H1 (cell line): ENCODE measurements around the gene AGBL4. TPM values are rescaled to one million over a fixed set of nuclear protein-coding genes. Genes with fewer than 3 reads are reported as not detected.

Experiments used
- CTCF ChIA-PET: fragments of 300-600 bp; sonication (Branson Sonifier 250); formaldehyde crosslinking; loops from one replicate; lab custom pipeline; 2021; ENCODE audit not compliant: partially characterized antibody; lab: Charles Lee
- POLR2A ChIA-PET: fragments of 300-600 bp; sonication (Branson Sonifier 250); formaldehyde crosslinking; loops from one replicate; lab custom pipeline; 2021; ENCODE audit warnings: inconsistent platforms; ENCODE audit not compliant: partially characterized antibody; lab: Charles Lee
- DNase-seq, 2 experiments: peaks; one replicate each; pipeline versions ENCODE4 v3.0.0 to v3.0.0-alpha.2; 2010 to 2022; ENCODE audit warnings: low spot score in 2 of 2, low read depth in 1 of 2, mixed read lengths in 1 of 2
- FAIRE-seq: peaks from 2 replicates; lab custom pipeline; 2011; peaks lifted over from hg19 to GRCh38; lab: Jason Lieb, UNC
- H2AFZ ChIP-seq: 2 replicates; pipeline ENCODE4 v1.8.1; 2012; ENCODE audit warnings: low read length, inconsistent platforms
- H2AK5ac ChIP-seq: 2 replicates; pipeline ENCODE4 v1.6.1; 2013; ENCODE audit warnings: low read depth, low read length
- H2BK120ac ChIP-seq: replicated peaks from 2 replicates; pipeline ENCODE3; 2013; ENCODE audit warnings: low read depth, low read length, inconsistent platforms
- H2BK12ac ChIP-seq: 2 replicates; pipeline ENCODE4 v1.6.1; 2013; ENCODE audit warnings: low read depth, low read length
- H2BK15ac ChIP-seq: 2 replicates; pipeline ENCODE4 v1.6.1; 2013; ENCODE audit warnings: low read length
- H2BK20ac ChIP-seq: 2 replicates; pipeline ENCODE4 v1.6.1; 2013; ENCODE audit warnings: low read length
- H2BK5ac ChIP-seq: 2 replicates; pipeline ENCODE4 v1.6.1; 2013; ENCODE audit warnings: low read depth, low read length
- H3K14ac ChIP-seq: 2 replicates; pipeline ENCODE4 v1.6.1; 2013; ENCODE audit warnings: inconsistent platforms; ENCODE audit not compliant: insufficient read length
- H3K18ac ChIP-seq: 2 replicates; pipeline ENCODE4 v1.6.1; 2013; ENCODE audit warnings: low read length; ENCODE audit errors: extremely low read depth
- H3K23ac ChIP-seq: 2 replicates; pipeline ENCODE4 v1.6.1; 2013; ENCODE audit warnings: inconsistent platforms; ENCODE audit not compliant: insufficient read length
- H3K23me2 ChIP-seq: 2 replicates; pipeline ENCODE4 v1.6.1; 2013; ENCODE audit warnings: low read depth, low read length
- H3K27ac ChIP-seq: 2 replicates; pipeline ENCODE4 v1.6.1; 2011; ENCODE audit warnings: low read depth, low read length, inconsistent platforms
- H3K27me3 ChIP-seq, 4 experiments: replicated peaks in 1 of 4; 1 replicate in 1 of 4; 2 replicates in 3 of 4; pipeline versions ENCODE4 v1.6.1 to v1.8.1; 2011 to 2013; ENCODE audit warnings: low read length in 3 of 4, mild to moderate bottlenecking in 3 of 4, inconsistent platforms in 2 of 4, mixed read lengths in 2 of 4, moderate library complexity in 1 of 4; ENCODE audit not compliant: control insufficient read depth in 3 of 4, insufficient read depth in 3 of 4; ENCODE audit errors: extremely low read depth in 1 of 4
- H3K36me3 ChIP-seq, 4 experiments: 2 replicates each; pipeline versions ENCODE4 v1.6.1 to v1.8.1; 2011 to 2013; ENCODE audit warnings: mild to moderate bottlenecking in 4 of 4, low read length in 3 of 4, moderate library complexity in 2 of 4, control low read depth in 1 of 4, inconsistent platforms in 1 of 4; ENCODE audit not compliant: insufficient read depth in 4 of 4, control insufficient read depth in 2 of 4
- H3K4ac ChIP-seq: replicated peaks from 2 replicates; pipeline ENCODE3; 2013; ENCODE audit warnings: low read length, low read depth, mixed read lengths, inconsistent platforms; ENCODE audit not compliant: insufficient read length
- H3K4me1 ChIP-seq, 4 experiments: replicated peaks in 1 of 4; 1 replicate in 1 of 4; 2 replicates in 3 of 4; pipeline versions ENCODE4 v1.6.1 to v1.8.1; 2011 to 2013; ENCODE audit warnings: low read length in 3 of 4, inconsistent platforms in 2 of 4, mixed read lengths in 1 of 4; ENCODE audit not compliant: insufficient read depth in 4 of 4, control insufficient read depth in 3 of 4
- H3K4me2 ChIP-seq, 2 experiments: 2 replicates each; pipeline versions ENCODE4 v1.6.1 to v1.8.1; 2011 to 2013; ENCODE audit warnings: low read depth in 2 of 2, low read length in 2 of 2, control low read depth in 1 of 2, inconsistent platforms in 1 of 2, mild to moderate bottlenecking in 1 of 2; ENCODE audit not compliant: insufficient read depth in 1 of 2
- H3K4me3 ChIP-seq, 4 experiments: fragments of 200-600, 300-600 bp in 1 of 4; sonication (generic), shearing (Covaris generic), sonication (Bioruptor Twin) in 1 of 4; 2 replicates each; pipeline versions ENCODE4 v1.5.1 to v1.8.1; 2011 to 2016; ENCODE audit warnings: low read length in 4 of 4, low read depth in 3 of 4, control low read depth in 2 of 4, inconsistent platforms in 2 of 4, mild to moderate bottlenecking in 2 of 4, mixed read lengths in 1 of 4, moderate library complexity in 1 of 4; ENCODE audit not compliant: insufficient read depth in 2 of 4; ENCODE audit errors: extremely low read depth in 1 of 4
- H3K56ac ChIP-seq: replicated peaks from 2 replicates; pipeline ENCODE3; 2013; ENCODE audit warnings: low read depth, mild to moderate bottlenecking, mixed read lengths, low read length, inconsistent platforms; ENCODE audit not compliant: insufficient read length
- H3K79me1 ChIP-seq: 2 replicates; pipeline ENCODE4 v1.6.1; 2013; ENCODE audit warnings: low read depth, low read length, control low read depth
- H3K79me2 ChIP-seq, 2 experiments: 2 replicates each; pipeline versions ENCODE4 v1.6.1 to v1.8.1; 2012 to 2013; ENCODE audit warnings: low read length in 2 of 2, mild to moderate bottlenecking in 2 of 2, inconsistent platforms in 1 of 2; ENCODE audit not compliant: insufficient read depth in 2 of 2, control insufficient read depth in 1 of 2
- H3K9ac ChIP-seq, 4 experiments: replicated peaks in 1 of 4; 1 replicate in 1 of 4; 2 replicates in 3 of 4; pipeline versions ENCODE4 v1.6.1 to v1.8.1; 2011 to 2013; ENCODE audit warnings: low read depth in 3 of 4, low read length in 3 of 4, control low read depth in 2 of 4, mild to moderate bottlenecking in 2 of 4, moderate library complexity in 2 of 4, inconsistent platforms in 1 of 4; ENCODE audit errors: extremely low read depth in 1 of 4
- H3K9me3 ChIP-seq, 2 experiments: 2 replicates each; pipeline versions ENCODE4 v1.6.1 to v1.8.1; 2012 to 2013; ENCODE audit warnings: mild to moderate bottlenecking in 2 of 2, moderate library complexity in 2 of 2, control low read depth in 1 of 2, inconsistent platforms in 1 of 2, low read depth in 1 of 2, low read length in 1 of 2, mixed read lengths in 1 of 2; ENCODE audit not compliant: insufficient read depth in 2 of 2
- H4K20me1 ChIP-seq, 2 experiments: replicated peaks in 1 of 2; 2 replicates each; pipeline versions ENCODE3 to v1.8.1; 2011 to 2013; ENCODE audit warnings: inconsistent platforms in 2 of 2, low read length in 2 of 2, mild to moderate bottlenecking in 1 of 2; ENCODE audit not compliant: insufficient read depth in 2 of 2, control insufficient read depth in 1 of 2
- H4K5ac ChIP-seq: 2 replicates; pipeline ENCODE4 v1.6.1; 2013; ENCODE audit warnings: low read length, low read depth, mixed read lengths, inconsistent platforms; ENCODE audit not compliant: insufficient read length
- H4K8ac ChIP-seq: 2 replicates; pipeline ENCODE4 v1.8.0; 2013; ENCODE audit warnings: mild to moderate bottlenecking, moderate library complexity, low read length, inconsistent platforms; ENCODE audit not compliant: insufficient read depth; ENCODE audit errors: extremely low read depth
- H4K91ac ChIP-seq: replicated peaks from 2 replicates; pipeline ENCODE3; 2013; ENCODE audit warnings: low read length, mixed read lengths, inconsistent platforms; ENCODE audit not compliant: insufficient read length
- ATF3 ChIP-seq: IDR thresholded peaks from 2 replicates; pipeline ENCODE4 v1.6.1; 2011; ENCODE audit warnings: low read depth, mild to moderate bottlenecking, low read length; ENCODE audit not compliant: insufficient read depth
- CHD1 ChIP-seq: IDR thresholded peaks from 2 replicates; pipeline ENCODE4 v1.6.1; 2012; ENCODE audit warnings: low read depth, low read length, improper control_type of control experiment
- CTBP2 ChIP-seq: IDR thresholded peaks from 2 replicates; pipeline ENCODE4 v1.7.0; 2011; ENCODE audit warnings: borderline replicate concordance, mild to moderate bottlenecking, moderate library complexity, mixed read lengths, low read length; ENCODE audit not compliant: insufficient read depth, insufficient read length
- KDM4A ChIP-seq: IDR thresholded peaks from one replicate; pipeline ENCODE4 v1.7.1; 2012; ENCODE audit warnings: low read depth, mild to moderate bottlenecking, moderate library complexity, low read length, inconsistent platforms; ENCODE audit not compliant: severe bottlenecking
- MAFK ChIP-seq: IDR thresholded peaks from 2 replicates; pipeline ENCODE4 v1.6.1; 2012; ENCODE audit warnings: low read depth, mild to moderate bottlenecking, improper control_type of control experiment, low read length
- RBBP5 ChIP-seq: IDR thresholded peaks from 2 replicates; pipeline ENCODE4 v1.7.1; 2012; ENCODE audit warnings: low read depth, mild to moderate bottlenecking, inconsistent platforms, low read length, moderate library complexity, borderline replicate concordance
- SIX5 ChIP-seq: IDR thresholded peaks from 2 replicates; pipeline ENCODE4 v1.6.1; 2011; ENCODE audit warnings: mild to moderate bottlenecking, low read depth, low read length
- WGBS, 2 experiments: shearing (Covaris generic) in 1 of 2; methylation state at CpG; one replicate each; pipeline versions ENCODE4 v1.1.6 to v1.1.7; 2013 to 2015; ENCODE audit warnings: low lambda C conversion rate in 2 of 2, mixed read lengths in 2 of 2, inconsistent platforms in 1 of 2, low coverage in 1 of 2, missing lambda C conversion rate in 1 of 2; ENCODE audit not compliant: insufficient replicate concordance in 2 of 2, insufficient coverage in 1 of 2, insufficient read length in 1 of 2; ENCODE audit errors: extremely low coverage in 1 of 2, missing lambda C conversion rate in 1 of 2; 5-methylcytosine and 5-hydroxymethylcytosine counted together
- polyA plus RNA-seq, 7 experiments: library from polyadenylated mRNA; depleted of rRNA in 3 of 7; stranded (reverse) in 5 of 7; unstranded in 2 of 7; fragments of >200 nt in 5 of 7; fragments of 200-250 nt in 2 of 7; gene quantifications; 1 replicate in 5 of 7; 2 replicates in 1 of 7; 4 replicates in 1 of 7; pipeline versions ENCODE4 v1.2.1 to v1.2.3, GENCODE V29; 2011 to 2013; ENCODE audit warnings: missing spikeins in 2 of 7, mixed read lengths in 2 of 7
- total RNA-seq: library from RNA; stranded (reverse); fragmentation: NEBNext Ultra II Directional; extraction: Animal tissue kit (Norgen Biotek cat#: 25700); gene quantifications from 2 replicates; pipeline ENCODE4 v1.2.1, GENCODE V29; 2021

Gene AGBL4
- total and polyA plus RNA-seq, 2 of the 8 experiments (the other 6 are each of a cell fraction or from before 2014, with no cell fraction given): 0.41 to 0.45 TPM

GRCh38 chr1:48608882-48609281 is 1414.9 kb downstream of the AGBL4 start:
- Histone ChIP-seq H3K79me2 (no peaks in the 10 kb centered on the region), H2BK15ac (no peak overlapping the region), H2AFZ (no peak overlapping the region), H3K14ac (no peak overlapping the region), H2BK12ac (no peak overlapping the region), H3K9ac (no peak overlapping the region), H4K5ac (no peak overlapping the region), H4K20me1 (no peaks in the 10 kb centered on the region), H3K23me2 (no peaks in the 10 kb centered on the region), H3K4ac (no peak overlapping the region), H2BK5ac (no peak overlapping the region), H2BK20ac (no peak overlapping the region), H3K27me3 (peaks cover 0 to 2% (median 0%) of the 10 kb centered on the region in 4 experiments; a peak in 1 of 7 replicates), H3K4me3 (no peak overlapping the region), H3K36me3 (no peaks in the 10 kb centered on the region), H3K56ac (no peak overlapping the region), H3K23ac (no peak overlapping the region), H3K18ac (no peak overlapping the region), H3K79me1 (no peaks in the 10 kb centered on the region), H3K27ac (no peak overlapping the region), H2AK5ac (no peak overlapping the region), H4K8ac (no peak overlapping the region), H3K9me3 (no peaks in the 10 kb centered on the region), H2BK120ac (no peak overlapping the region), H3K4me1 (no peaks in the 10 kb centered on the region), H4K91ac (no peak overlapping the region), H3K4me2 (no peak overlapping the region)
- no peak for FAIRE-seq
- ChIA-PET POLR2A (no interaction called here), CTCF (interaction anchor here (2.7 kb wide), 1 partner anchor 11 kb away, joined by 7 read pairs; no protein-coding TSS in a partner anchor)
- DNase-seq: no peak
- whole genome bisulfite sequencing, 2 experiments: 77% methylated on average over 4 of the region's 4 CpGs; no CpG with 5 or more reads in 1 of the 2 experiments
- TF ChIP-seq RBBP5: no peak
- TF ChIP-seq CHD1: no peak
- TF ChIP-seq CTBP2: no peak
- no peak for TF ChIP-seq SIX5
- TF ChIP-seq KDM4A: no peak
- no peak for TF ChIP-seq MAFK
- no peak for TF ChIP-seq ATF3
